ENCODE data around the gene PPP1R3E.

The PPP1R3E gene

DNA sequence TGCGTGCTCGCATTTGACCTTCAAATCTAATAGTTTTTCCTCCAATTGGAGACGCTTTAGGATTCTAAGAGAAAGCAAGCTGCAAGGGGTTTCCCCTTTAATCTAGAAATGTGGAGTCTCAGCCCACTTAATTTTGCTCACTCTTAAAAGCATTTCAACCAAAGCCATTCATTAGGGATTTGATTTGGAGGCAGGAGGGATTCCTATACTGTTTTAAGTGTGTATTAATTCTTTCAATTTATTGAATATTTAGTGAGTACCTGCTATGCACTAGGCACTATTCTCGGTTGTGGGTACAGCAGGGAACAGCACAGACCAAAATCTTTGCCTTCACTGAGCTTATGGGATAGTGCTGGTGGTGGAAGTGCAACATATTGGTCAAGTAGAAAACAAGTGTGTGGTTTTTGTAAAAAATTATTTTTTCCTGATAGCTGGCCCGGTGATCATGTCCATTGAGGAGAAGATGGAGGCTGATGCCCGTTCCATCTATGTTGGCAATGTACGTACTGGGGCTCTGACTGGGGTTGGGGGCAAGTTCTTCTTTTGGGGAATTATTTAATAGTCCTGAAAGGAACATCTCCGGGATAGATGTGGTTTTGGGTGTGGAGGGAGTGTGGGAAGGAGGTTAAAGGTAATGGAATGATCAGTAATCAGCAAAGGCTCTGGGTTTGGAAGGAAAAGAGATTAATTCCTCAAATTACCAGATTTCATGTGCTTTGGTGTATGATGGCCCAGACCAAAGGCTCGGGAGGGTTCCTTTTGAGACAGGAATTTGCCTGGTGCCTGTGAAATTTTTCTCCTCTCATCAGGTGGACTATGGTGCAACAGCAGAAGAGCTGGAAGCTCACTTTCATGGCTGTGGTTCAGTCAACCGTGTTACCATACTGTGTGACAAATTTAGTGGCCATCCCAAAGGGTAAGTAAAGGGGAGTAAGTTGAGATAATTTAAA, 20.2 kb upstream of the PPP1R3E start:
- no peak for DNase-seq (ENCODE audit: low read depth in 2 of 2)

DNA sequence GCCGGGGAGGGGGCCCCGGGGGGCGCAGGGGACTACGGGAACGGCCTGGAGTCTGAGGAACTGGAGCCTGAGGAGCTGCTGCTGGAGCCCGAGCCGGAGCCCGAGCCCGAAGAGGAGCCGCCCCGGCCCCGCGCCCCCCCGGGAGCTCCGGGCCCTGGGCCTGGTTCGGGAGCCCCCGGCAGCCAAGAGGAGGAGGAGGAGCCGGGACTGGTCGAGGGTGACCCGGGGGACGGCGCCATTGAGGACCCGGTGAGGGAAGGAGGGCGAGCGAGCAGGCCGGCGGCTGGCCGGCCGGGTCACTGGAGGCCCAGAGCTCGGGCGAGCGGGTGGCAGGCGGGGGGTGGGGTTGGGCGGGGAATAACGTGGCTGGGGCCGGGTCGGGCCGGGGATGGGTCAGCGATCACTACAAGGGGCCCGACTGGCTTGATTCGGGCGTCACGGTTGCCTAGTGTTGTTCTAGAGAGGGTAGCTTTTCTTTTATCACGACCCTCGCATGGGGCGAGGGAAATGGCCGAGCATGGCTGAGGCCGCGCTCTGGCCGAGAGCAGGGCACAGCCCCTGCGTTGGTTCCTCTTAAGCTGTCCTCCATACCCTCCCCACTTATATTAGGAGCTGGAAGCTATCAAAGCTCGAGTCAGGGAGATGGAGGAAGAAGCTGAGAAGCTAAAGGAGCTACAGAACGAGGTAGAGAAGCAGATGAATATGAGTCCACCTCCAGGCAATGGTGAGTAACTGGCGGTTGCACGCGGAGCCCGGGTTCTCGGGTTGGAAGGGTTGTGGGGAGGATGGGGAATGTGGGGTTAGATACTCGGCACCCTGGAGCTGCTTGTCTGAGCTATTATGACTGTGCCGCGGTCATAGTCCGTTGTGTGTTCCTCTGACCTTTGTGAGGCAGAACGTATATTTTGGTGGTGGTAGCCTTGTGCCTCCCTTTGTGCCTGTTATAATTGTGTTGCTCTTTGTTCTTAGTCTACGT, 19.2 kb upstream of the PPP1R3E start:
- DNase-seq (ENCODE audit: low read depth in 2 of 2): peak; percentile 18 to 34

DNA sequence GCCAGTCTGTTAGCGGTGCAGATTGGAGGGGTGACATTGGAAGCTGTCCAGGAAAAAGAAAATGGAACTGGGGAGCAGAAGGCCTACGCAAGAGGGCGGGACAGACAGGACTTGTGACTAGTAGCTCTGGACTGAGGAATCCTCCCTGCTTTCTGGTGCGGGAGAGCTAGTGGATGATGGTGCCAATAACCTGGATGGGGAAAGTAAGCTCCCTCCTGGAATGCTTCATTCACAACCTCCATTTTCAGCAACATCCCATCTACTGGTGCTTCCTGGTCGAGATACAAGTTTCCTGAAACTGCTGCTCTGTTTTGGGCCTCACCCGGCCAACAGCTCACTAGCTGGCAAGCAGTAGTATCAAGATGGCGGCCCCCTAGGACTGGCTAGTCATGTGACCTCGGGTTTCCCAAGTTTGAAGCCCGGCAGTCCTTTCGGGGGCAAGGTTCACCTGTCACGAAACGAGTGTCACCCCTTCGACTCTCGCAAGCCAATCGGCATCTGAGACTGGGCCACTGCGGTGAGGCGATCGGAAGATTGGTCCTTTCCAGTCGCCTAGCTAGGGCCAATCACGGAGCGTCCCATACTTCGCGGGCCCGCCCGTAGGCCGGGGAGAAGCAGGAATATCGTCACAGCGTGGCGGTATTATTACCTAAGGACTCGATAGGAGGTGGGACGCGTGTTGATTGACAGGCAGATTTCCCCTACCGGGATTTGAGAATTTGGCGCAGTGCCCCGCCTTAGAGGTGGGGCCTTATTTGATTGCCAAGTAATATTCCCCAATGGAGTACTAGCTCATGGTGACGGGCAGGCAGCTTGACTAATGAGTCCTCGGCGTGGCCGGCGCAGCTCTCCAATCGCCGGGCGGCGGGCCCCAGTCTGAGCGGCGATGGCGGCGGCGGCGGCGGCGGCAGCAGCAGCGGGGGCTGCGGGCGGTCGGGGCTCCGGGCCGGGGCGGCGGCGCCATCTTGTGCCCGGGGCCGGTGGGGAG, 18.2 kb upstream of the PPP1R3E start, which contains the start of gene PABPN1:
TSS of gene PABPN1 (plus strand) at position 874 of the 988 bp plus-strand sequence. CDS start at position 887, 13 bp downstream.
- DNase-seq (ENCODE audit: low read depth in 2 of 2): peak; percentile 94 to 97

DNA sequence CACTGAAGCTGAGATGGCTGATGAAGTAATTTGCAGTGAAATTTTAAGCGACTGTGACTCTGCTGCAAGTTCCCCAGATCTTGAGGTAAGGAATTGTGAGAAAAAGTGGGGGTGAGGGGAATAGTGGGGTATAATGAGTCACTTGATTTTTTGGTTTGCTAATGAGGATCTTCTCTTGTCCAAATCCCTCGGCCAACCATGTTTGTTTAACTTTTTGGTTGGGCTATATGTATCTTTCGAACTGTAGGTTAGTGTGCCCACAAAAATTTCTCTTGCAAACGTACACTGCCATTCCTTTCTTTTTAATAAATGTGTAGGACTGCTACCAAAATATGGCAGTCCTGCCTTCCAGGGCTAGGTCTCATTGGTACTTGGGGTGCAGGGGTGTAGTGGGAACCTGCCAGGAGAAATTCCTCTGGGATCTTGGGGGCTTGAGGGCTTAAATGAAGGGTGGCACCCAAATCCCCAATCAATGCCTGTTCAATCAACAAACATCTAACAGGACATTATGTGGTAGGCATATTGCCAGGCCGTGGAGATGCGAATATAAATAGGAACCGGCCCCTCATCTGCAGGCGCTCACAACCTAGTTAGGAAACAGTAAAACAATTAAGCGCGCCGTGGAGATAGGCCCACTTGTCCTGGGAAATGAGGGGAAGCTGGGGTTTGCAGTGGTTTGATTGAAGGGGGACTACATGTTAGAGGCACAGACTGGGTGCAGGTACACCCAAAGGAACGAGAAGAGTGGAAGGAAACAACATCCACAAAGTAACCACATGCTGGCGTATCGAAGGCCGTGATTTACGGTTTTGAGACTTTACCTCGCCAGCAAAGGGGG, 17.3 kb upstream of the PPP1R3E start:
- no peak for DNase-seq (ENCODE audit: low read depth in 2 of 2)

DNA sequence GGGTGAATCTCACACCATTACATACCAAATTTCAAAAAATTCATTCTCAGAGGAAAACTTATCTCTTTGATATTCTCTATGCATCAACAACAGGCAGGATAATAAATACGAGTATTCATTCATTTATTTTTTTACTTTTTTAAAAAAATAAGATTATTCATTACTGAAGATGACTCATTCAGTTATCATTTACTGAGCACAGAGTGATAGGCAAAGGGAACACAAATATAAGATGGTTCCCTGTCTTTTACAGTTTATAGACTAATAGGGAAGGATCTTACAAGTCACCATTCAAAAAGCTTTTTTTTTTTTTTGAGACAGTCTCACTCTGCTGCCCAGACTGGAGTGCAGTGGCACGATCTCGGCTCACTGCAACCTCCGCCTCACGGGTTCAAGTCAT, 13.6 kb upstream of the PPP1R3E start:
- DNase-seq (ENCODE audit: low read depth in 2 of 2): no peak

DNA sequence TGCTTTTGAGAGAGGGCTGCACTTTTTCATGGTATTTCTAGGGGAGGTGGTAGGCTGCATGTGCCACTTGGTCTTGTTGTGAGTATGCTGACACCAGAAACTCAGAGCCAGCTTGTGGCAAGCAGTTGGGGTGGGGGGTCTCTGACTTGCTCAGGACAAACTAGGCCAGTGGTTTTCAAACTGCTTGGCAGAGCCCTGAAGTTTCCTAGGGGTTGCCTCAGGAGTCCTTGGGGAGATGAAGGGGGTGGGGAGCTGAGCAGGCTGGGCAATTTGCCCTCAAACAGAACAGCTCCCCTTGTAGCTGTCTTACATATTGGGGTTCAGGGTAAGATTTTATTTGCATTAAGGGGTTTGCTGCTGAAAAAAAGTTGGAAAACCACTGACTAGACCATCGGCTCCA, 7.9 kb upstream of the PPP1R3E start:
- no peak for DNase-seq (ENCODE audit: low read depth in 2 of 2)

DNA sequence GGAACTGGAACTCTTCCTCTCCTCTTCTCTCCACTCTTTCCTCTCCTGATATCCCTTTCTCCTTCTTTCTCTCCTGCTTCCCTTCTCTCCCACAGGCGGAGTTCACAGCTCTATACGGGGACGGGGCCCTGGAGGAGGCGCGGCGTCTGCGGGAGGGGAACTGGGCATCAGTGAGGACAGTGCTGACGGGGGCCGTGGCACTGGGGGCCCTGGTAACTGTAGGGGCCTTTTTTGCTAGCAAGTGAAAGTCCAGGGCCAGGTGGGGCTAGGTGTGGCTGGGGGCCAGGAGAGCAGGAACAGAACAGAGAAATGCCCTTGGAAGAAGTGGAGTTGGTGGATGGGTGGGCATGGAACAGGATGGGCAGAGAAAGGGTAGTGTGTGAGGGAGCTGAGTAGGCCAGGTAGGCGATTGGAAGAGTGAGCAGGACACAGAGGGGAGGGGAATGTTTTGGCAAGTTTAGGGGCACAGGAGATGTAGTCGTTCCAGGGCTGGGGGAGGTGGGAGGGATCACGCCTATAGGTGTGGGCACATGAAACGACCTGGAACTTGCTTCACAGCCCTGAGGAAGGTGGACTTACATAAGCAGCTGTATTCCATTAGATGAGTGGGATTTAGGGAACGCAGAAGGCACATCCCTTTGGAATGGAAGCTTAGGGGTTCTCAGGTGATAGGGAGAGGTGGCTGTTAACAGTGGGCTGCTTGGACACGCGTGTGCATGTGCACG, 6.2 kb upstream of the PPP1R3E start:
- DNase-seq (ENCODE audit: low read depth in 2 of 2): no peak

DNA sequence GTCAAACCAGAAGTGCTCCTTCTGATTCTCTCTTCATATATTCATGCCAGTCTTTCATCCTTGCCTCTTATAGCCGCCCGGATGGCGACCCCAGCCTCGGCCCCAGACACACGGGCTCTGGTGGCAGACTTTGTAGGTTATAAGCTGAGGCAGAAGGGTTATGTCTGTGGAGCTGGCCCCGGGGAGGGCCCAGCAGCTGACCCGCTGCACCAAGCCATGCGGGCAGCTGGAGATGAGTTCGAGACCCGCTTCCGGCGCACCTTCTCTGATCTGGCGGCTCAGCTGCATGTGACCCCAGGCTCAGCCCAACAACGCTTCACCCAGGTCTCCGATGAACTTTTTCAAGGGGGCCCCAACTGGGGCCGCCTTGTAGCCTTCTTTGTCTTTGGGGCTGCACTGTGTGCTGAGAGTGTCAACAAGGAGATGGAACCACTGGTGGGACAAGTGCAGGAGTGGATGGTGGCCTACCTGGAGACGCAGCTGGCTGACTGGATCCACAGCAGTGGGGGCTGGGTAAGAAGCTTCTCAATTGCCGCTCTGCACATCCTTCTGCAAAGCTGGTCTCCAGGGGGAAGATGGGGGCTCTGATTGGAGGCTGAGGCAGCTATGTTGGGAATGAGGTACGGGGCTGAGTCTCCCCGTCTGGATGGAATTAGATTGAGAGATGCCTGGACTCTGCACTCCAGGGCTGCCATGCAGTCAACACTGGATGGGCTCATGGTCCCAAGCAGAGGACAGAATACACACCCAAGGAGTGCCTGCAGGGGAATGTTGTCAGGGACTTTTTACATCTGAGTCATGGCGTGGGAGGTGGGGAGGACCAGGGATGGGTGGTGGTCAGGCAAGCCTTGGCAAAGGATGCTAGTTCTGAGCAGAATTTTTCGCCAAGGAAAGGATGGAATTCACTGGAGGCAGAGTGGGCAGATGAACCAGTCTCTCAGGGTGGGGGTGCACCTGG, 5.3 kb upstream of the PPP1R3E start:
- DNase-seq (ENCODE audit: low read depth in 2 of 2): no peak

DNA sequence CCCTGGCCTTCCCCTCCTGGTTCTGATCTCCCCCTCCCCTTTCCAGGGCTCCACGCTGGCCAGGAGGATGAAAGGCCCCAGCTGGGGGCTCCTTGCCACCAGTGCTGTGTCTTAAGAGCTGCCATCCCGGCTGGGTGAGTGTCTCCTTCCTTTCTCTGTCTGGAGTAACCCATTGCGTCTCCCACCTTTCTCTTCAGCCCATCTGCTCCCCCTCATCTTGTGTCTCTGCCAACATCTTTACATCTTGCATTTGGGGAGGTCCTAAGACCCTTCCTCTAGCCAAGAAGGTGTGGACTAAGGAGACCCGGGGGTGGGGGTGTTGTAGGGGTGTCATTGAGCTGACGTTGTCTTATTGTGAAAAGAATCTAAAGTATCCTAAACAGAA, 4.5 kb upstream of the PPP1R3E start:
- no peak for DNase-seq (ENCODE audit: low read depth in 2 of 2)

DNA sequence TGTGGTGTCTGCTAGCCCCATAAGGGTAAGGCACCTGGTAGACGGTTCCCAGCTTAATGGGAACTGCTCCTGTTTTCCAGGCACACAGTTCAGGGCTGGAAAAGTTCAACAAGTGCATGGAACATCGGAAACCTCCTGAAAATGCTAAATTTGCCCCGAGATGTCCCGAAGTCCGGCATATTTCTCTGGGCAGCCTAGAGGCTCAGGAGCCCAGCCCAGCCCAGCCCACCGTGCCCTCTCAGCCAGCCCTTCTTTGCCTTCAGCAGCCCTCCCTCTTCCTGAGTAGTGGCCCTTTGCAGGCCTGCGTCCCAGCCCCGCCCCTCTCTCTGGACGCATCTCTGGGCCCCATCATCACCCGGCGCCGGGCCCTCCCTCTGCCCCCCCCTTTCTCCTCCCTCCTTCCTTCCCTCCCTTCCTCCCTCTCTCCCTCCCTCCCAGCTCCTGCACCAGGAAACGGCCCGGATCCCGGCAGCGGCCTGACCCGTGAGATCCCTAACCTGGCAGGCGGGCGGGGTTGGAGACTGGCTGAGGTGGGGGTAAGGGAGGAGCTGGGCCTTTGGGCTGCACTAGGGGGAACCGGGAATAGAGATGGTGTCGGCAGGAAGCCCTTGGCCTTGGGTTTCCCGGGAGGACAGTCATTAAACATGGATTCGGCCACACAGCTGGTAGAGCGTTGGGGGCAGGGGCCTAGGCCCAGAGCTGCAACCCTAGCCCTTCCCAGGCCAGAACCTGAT, 3.9 kb upstream of the PPP1R3E start, which contains the start of gene BCL2L2:
TSS of gene BCL2L2 (plus strand) at position 422 of the 734 bp plus-strand sequence. CDS start 935 bp downstream, outside the sequence.
- DNase-seq (ENCODE audit: low read depth in 2 of 2): no peak

DNA sequence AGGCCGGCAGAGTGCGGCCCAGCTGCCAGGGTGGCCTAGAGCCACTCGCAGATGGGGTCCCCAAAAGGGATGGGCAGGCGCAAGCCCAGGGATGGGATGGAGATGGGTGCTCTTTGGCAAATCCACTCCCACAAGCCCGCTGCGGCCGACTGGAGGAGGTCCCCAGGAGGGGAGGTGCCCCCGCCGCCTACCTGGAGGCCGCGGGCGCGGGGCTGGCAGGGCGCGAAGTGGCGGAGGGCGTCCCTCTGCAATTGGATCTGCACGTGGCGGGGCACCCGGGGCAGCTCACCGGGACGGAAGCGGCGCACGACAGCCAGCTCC, 730 bp downstream of the PPP1R3E start:
- DNase-seq (ENCODE audit: low read depth in 2 of 2): no peak

DNA sequence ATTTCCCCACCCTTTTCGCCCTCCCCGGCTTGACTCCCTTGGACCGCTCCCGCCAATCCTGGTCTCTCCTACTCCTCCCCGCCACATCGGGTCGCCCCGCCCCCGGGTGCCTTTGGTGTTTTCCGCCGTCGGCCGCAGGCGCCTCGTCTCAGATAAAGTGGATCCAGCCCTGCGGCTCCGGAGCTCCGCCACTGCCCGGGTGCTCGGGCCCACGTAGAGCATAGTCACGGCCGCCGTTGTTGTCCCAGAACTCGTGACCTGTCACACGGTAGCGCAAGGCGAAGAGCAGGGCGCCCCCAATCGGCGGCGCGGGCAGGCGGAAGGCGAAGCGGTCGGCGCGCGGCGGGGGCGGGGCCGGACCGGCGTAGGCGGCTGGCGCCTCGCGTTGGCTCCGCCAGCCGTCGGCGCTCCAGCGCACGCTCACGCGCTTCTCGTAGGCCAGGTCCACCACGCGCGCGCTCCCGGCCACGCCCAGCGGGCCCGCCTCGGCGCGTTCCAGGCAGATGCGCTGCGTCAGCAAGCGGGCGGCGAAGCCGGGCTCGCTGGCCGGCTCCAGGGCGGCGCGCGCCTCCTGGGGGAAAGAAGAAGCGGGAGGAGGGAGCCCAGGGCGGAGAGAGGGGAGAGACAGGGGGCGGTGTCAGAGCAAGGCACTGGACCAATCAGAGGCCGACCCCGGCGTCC, 1.2 kb downstream of the PPP1R3E start:
- peak; percentile 93 for DNase-seq (ENCODE audit: low read depth in 2 of 2)

DNA sequence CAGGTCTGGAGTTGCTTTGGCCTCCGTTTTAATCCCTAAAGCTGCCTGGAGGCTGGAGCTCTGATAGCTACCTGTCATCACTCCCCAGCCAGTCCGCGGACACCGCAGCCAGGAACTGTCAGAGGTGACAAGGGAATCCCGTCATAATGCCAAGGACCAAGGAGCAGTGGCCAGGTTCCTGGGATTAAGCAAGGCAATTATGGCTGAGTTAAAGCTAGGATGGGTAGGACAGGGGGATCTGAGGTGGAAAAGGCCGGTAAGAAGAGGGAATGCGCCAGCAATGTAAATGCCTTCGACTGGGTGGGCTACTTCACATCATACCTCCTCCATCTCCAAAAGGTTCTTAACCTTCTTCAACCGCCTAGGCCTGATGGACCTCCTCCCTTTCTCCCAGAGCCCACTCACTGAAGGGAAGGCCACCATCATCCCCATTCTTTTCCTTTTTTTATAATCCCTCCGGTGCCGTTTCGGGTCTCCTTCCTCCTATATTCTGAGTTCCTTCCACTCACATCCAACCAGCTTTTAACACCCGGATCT, 1.9 kb downstream of the PPP1R3E start:
- no peak for DNase-seq (ENCODE audit: low read depth in 2 of 2)

DNA sequence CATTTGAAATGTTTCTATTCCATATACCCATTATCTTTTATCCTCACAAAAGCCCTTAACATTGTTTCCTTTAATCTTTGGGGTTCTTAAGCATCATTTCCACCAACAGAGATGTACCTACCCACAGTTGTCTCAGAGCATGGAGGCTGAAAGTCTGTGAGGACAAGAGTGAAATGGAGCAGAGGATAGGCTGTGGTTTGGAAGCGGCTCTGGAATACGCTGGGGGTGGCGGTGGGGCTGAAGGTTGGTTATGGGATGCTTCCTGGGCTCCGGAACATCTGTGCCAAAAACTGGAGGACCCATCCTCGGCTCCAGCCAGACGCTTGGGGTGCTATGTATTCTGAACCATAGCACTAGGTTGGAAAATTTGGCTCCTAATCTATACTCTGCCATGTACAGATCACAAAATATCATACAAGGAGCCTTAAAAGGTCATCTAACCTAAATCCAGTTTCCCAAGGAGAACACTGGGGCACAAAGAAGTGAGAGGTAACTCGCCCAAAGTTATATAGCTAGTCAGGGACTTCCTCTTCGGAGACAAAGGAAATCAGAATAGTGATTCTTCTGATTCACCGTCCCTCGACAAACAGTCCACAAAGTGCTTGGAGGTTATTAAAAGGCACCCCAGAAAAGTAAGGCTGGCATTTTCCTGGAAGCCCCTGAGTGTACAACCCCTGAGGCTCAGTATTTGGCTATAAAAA, 2.5 kb downstream of the PPP1R3E start:
- no peak for DNase-seq (ENCODE audit: low read depth in 2 of 2)

DNA sequence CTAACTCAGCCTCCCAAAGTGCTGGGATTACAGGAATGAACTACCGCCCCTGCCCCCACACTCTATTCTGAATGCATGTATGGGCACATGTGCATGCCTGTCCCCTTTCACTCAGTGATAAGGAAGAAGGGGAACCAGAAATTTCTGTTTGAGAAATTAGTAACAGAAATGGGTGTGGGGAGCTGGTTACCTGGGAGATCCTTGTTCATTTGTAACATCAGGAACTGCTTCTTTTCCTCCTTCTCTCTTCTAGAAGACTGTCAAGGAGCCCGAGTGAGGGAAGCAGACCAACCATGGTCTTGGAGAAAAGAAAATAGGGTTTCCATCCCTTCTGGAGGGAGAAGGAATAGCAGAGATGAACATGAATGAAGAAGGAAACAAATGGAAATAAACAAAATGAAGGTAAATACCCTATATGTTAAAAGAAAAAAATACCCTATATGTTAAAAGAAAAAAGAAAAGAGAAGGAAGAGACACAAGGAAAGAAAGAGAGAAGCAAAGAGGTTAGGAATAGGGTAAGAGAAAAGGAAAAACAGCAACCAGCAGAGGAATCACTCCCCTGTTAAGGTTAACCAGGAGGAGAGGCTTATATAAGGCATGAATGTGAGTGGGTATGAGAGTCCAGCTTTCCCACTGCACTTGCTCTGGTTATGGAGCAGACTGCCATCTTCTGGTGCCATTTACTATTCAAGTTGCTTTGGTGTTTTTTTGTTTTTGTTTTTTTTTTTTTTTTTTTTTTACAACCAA, 3.3 kb downstream of the PPP1R3E start:
- no peak for DNase-seq (ENCODE audit: low read depth in 2 of 2)

Measured in activated CD8-positive, alpha-beta memory T cell treated with anti-CD3 and anti-CD28 coated beads for 4 hours (primary cell).